GM19468 (cell line): Measurements from ENCODE around the gene C1QTNF2.
A peak's percentile ranks its signal among the peaks of the same experiment; 100 is the strongest.

Source experiments
- ATAC-seq: cut with Tn5 transposase; IDR thresholded peaks from one replicate; pipeline ENCODE4 v1.9.1; 2021; ENCODE audit warnings: mild to moderate bottlenecking, moderate library complexity, moderate number of reproducible peaks; ENCODE audit not compliant: unreplicated experiment; ENCODE audit errors: extremely low read depth

The C1QTNF2 gene

GRCh38 chr5:160369990-160370712, at the start of gene C1QTNF2:
Gene C1QTNF2 (minus strand): TSS chr5:160370626. CDS start chr5:160355011, 15,615 bp downstream.
- ATAC-seq = no peak

- no peak for ATAC-seq
Measured at GRCh38 chr5:160420331-160420610, 49.8 kb upstream of the C1QTNF2 start.

- peak; percentile 13 for ATAC-seq
Measured at GRCh38 chr5:160419458-160420330, 49.3 kb upstream of the C1QTNF2 start.

- peak; percentile 36 for ATAC-seq
Measured at GRCh38 chr5:160418561-160419457, 48.4 kb upstream of the C1QTNF2 start, which contains the start of gene SLU7. Gene SLU7 (minus strand): TSS chr5:160419081. CDS start chr5:160415294, 3,787 bp downstream.

GRCh38 chr5:160399402-160400353, 29.3 kb upstream of the C1QTNF2 start, which contains the start of gene FAM200C:
Gene FAM200C (minus strand): TSS chr5:160400054. CDS start chr5:160395490, 4,564 bp downstream.
- ATAC-seq = peak; percentile 63

- no peak for ATAC-seq
Measured at GRCh38 chr5:160398806-160399205, 28.4 kb upstream of the C1QTNF2 start.

GRCh38 chr5:160397492-160397891, 27.1 kb upstream of the C1QTNF2 start:
- ATAC-seq = no peak

- no peak for ATAC-seq
Measured at GRCh38 chr5:160395111-160395510, 24.7 kb upstream of the C1QTNF2 start.

GRCh38 chr5:160390787-160391696, 20.6 kb upstream of the C1QTNF2 start:
- no peak for ATAC-seq

GRCh38 chr5:160387445-160387844, 17.0 kb upstream of the C1QTNF2 start:
- ATAC-seq = no peak

GRCh38 chr5:160385496-160385895, 15.1 kb upstream of the C1QTNF2 start:
- no peak for ATAC-seq

GRCh38 chr5:160384681-160385080, 14.3 kb upstream of the C1QTNF2 start:
- no peak for ATAC-seq

- no peak for ATAC-seq
Measured at GRCh38 chr5:160382346-160382745, 11.9 kb upstream of the C1QTNF2 start.

GRCh38 chr5:160380041-160380440, 9.6 kb upstream of the C1QTNF2 start:
- ATAC-seq = no peak

- no peak for ATAC-seq
Measured at GRCh38 chr5:160379511-160379910, 9.1 kb upstream of the C1QTNF2 start.

GRCh38 chr5:160378330-160378729, 7.9 kb upstream of the C1QTNF2 start:
- ATAC-seq = no peak

- no peak for ATAC-seq
Measured at GRCh38 chr5:160377651-160378050, 7.2 kb upstream of the C1QTNF2 start.

- ATAC-seq = no peak
Measured at GRCh38 chr5:160376416-160376815, 6.0 kb upstream of the C1QTNF2 start.
